Thymus (tissue), 11 donors: ENCODE data around the gene TENT5C. TPM values are rescaled to one million over a fixed set of nuclear protein-coding genes. Genes with fewer than 3 reads are reported as not detected.

Source experiments
- DNase-seq, 9 donors: peaks; one replicate each; pipeline ENCODE4 v3.0.0-alpha.2; 2013; ENCODE audit warnings: low spot score in 9 of 9, low read depth in 6 of 9, missing footprints in 1 of 9
- H3K27ac ChIP-seq, 2 donors: one replicate each; pipeline ENCODE4 v1.5.1; 2013; ENCODE audit warnings: control low read depth in 1 of 2, low read depth in 1 of 2, low read length in 1 of 2, mild to moderate bottlenecking in 1 of 2, moderate library complexity in 1 of 2
- H3K27me3 ChIP-seq, 2 donors: one replicate each; pipeline ENCODE4 v1.5.1; 2013; ENCODE audit warnings: low read length in 1 of 2; ENCODE audit not compliant: control insufficient read depth in 2 of 2, insufficient read depth in 1 of 2
- H3K36me3 ChIP-seq, 2 donors: one replicate each; pipeline ENCODE4 v1.5.1; 2013; ENCODE audit warnings: low read length in 1 of 2, mild to moderate bottlenecking in 1 of 2, moderate library complexity in 1 of 2; ENCODE audit not compliant: control insufficient read depth in 2 of 2, insufficient read depth in 2 of 2
- H3K4me1 ChIP-seq, 2 donors: one replicate each; pipeline ENCODE4 v1.5.1; 2013; ENCODE audit warnings: low read length in 2 of 2; ENCODE audit not compliant: control insufficient read depth in 2 of 2, insufficient read depth in 2 of 2
- H3K4me3 ChIP-seq, 2 donors: one replicate each; pipeline ENCODE4 v1.5.1; 2013; ENCODE audit warnings: low read length in 2 of 2, control low read depth in 1 of 2, mild to moderate bottlenecking in 1 of 2
- H3K9me3 ChIP-seq, 2 donors: one replicate each; pipeline ENCODE4 v1.5.1; 2013; ENCODE audit warnings: low read length in 1 of 2, mild to moderate bottlenecking in 1 of 2; ENCODE audit not compliant: control insufficient read depth in 2 of 2, insufficient read depth in 1 of 2
- WGBS: extraction: QIAGEN DNeasy Blood & Tissue Kit; methylation state at CpG from one replicate; pipeline ENCODE4 v1.1.7; 2013; 5-methylcytosine and 5-hydroxymethylcytosine counted together
- polyA plus RNA-seq: library from polyadenylated mRNA; stranded (reverse); fragments of 200-250 nt; gene quantifications from one replicate; pipeline ENCODE4 v1.2.3, GENCODE V29; 2013
- total RNA-seq: library from RNA; stranded (reverse); fragments of 120-200 nt; gene quantifications from one replicate; pipeline ENCODE4 v1.2.4, GENCODE V29; 2013
- donor health status: healthy.

Gene TENT5C
- total and polyA plus RNA-seq, 2 donors = 2.5 to 3.7 TPM

DNA sequence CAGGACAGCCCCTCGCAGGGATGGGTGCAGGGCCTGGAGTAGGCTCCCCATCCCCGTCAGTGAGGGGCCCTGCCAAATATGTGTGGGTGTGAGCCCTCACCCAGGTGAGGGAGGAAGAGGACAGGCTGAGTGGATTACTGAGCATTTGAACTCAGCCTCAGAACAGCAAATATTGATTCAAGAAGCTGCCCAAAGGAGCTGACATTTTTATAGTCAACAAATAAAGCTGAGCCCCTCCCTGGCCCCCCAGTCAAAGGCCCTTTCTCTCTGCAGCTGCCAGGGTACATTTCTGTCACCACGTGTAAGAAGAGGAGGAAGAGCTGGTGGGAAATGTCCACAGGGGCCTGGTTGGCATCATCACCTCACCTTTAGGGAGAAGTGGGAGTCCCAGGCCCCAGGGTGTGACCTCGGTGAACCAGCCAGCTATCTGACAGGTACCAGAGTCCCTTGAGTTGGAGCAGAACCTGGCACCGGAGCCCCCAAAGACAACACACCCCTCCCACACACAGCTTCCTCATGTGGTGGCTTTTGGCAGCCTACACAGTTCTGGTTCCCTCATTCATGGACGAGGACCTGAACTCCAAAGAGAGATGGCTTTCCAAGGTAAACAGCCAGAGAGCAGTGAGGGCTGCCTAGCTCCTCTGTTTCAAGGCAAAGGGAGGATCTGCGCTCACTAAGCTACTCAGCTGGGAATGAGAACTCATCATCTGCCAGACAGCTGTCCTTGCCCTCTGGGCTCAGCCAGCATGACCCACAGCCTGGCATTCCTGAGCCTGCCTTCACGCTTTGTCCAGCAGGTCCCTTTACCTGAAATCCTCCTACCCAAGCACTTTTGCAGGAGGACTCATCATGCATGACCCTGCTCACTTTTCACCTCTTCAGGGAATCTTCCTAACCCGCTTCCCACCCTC is 43.0 kb upstream of the TENT5C start:
- Histone ChIP-seq H3K36me3 (no peaks in the 10 kb centered on the region), H3K27me3 (peaks cover 0 to 4% of the 10 kb centered on the region in 2 donors), H3K9me3 (no peaks in the 10 kb centered on the region), H3K4me1 (no peaks in the 10 kb centered on the region), H3K4me3 (no peak overlapping the region), H3K27ac (no peak overlapping the region)
- 83% methylated on average over 9 of the region's 9 CpGs for WGBS
- no peak for DNase-seq

GRCh38 chr1:117563492-117563875 is 42.4 kb upstream of the TENT5C start:
- H3K4me3 ChIP-seq = no peak overlapping the region
- DNase-seq = no peak
- H3K36me3 ChIP-seq = no peaks in the 10 kb centered on the region
- peaks cover 0 to 4% of the 10 kb centered on the region in 2 donors for H3K27me3 ChIP-seq
- no peaks in the 10 kb centered on the region for H3K4me1 ChIP-seq
- H3K27ac ChIP-seq = no peak overlapping the region
- WGBS = 95% methylated on average over 4 of the region's 4 CpGs
- no peaks in the 10 kb centered on the region for H3K9me3 ChIP-seq

- no peaks in the 10 kb centered on the region for H3K4me1 ChIP-seq
- no peaks in the 10 kb centered on the region for H3K36me3 ChIP-seq
- WGBS = 79% methylated on average over 8 of the region's 8 CpGs
- no peak for DNase-seq
- no peak overlapping the region for H3K27ac ChIP-seq
- H3K9me3 ChIP-seq = no peaks in the 10 kb centered on the region
- no peak overlapping the region for H3K4me3 ChIP-seq
- H3K27me3 ChIP-seq = peaks cover 0 to 4% of the 10 kb centered on the region in 2 donors
Measured at GRCh38 chr1:117564227-117565075, 41.4 kb upstream of the TENT5C start.

DNA sequence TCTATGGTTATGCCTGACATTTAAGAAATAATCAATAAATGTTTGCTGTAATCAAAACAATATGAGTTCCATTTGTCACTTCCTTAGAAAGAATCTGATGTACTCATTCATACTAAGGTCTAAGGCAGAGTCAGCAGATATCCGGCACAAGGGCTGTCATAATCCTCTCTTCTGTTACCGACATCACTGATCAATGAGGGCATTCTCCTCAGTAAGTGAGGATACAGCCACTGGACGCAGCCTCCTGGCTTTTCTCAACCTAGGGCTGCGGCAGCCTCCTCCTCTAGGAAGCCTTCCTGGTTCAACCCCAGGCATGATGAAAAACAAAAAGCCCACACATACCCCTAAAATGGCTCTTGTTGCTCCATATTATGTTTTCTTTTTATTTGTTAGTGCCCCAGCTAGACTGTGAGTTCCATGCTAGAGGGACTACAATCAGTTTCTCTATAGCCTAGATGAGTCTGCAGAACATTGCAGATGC is 40.7 kb upstream of the TENT5C start:
- Histone ChIP-seq H3K27ac (no peak overlapping the region), H3K27me3 (peaks cover 0 to 4% of the 10 kb centered on the region in 2 donors), H3K36me3 (no peaks in the 10 kb centered on the region), H3K9me3 (no peaks in the 10 kb centered on the region), H3K4me1 (no peaks in the 10 kb centered on the region), H3K4me3 (no peak overlapping the region)
- 94% methylated on average over 4 of the region's 4 CpGs for WGBS
- DNase-seq = no peak

- Histone ChIP-seq H3K4me3 (no peak overlapping the region), H3K27me3 (peaks cover 0 to 4% of the 10 kb centered on the region in 2 donors), H3K36me3 (no peaks in the 10 kb centered on the region), H3K4me1 (no peaks in the 10 kb centered on the region), H3K9me3 (no peaks in the 10 kb centered on the region), H3K27ac (no peak overlapping the region)
- 95% methylated on average over 8 of the region's 8 CpGs for WGBS
- no peak for DNase-seq
Measured at GRCh38 chr1:117565745-117566455, 39.9 kb upstream of the TENT5C start.

DNA sequence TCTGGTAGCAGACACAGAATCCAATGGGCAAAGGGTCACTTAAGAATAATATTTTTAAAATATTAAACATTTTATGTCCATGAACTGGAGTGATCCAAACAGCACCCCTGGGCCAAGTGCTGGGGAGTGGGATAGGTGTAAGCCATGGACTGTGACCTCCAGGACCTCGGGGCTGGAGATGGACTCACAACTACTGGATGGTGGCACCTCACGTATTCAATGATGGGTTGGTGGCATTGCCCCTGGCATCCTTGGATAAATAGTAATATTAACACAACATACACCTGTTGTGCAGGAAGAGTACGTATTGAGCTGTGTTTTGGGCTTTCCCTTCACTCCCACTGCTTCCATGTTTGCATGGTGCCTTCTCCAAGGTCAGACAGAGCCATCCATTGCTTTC is 39.3 kb upstream of the TENT5C start:
- DNase-seq = no peak
- H3K9me3 ChIP-seq = no peaks in the 10 kb centered on the region
- no peaks in the 10 kb centered on the region for H3K4me1 ChIP-seq
- no peaks in the 10 kb centered on the region for H3K36me3 ChIP-seq
- no peak overlapping the region for H3K27ac ChIP-seq
- WGBS = 95% methylated on average over 3 of the region's 3 CpGs
- peaks cover 0 to 4% of the 10 kb centered on the region in 2 donors for H3K27me3 ChIP-seq
- H3K4me3 ChIP-seq = no peak overlapping the region

GRCh38 chr1:117567435-117567834 is 38.4 kb upstream of the TENT5C start:
- DNase-seq = no peak
- Histone ChIP-seq H3K36me3 (no peaks in the 10 kb centered on the region), H3K27ac (no peak overlapping the region), H3K4me3 (no peak overlapping the region), H3K9me3 (no peaks in the 10 kb centered on the region), H3K4me1 (no peaks in the 10 kb centered on the region), H3K27me3 (peaks cover 0 to 4% of the 10 kb centered on the region in 2 donors)
- 98% methylated on average over 10 of the region's 10 CpGs for WGBS

- Histone ChIP-seq H3K27ac (no peak overlapping the region), H3K9me3 (no peaks in the 10 kb centered on the region), H3K4me3 (no peak overlapping the region), H3K27me3 (peaks cover 0 to 4% of the 10 kb centered on the region in 2 donors), H3K36me3 (no peaks in the 10 kb centered on the region), H3K4me1 (no peaks in the 10 kb centered on the region)
- WGBS = 90% methylated on average over 3 of the region's 3 CpGs
- DNase-seq = no peak
Measured at GRCh38 chr1:117567976-117568375, 37.9 kb upstream of the TENT5C start.
